ENCODE results near the gene EYS.

EYS gene

DNA sequence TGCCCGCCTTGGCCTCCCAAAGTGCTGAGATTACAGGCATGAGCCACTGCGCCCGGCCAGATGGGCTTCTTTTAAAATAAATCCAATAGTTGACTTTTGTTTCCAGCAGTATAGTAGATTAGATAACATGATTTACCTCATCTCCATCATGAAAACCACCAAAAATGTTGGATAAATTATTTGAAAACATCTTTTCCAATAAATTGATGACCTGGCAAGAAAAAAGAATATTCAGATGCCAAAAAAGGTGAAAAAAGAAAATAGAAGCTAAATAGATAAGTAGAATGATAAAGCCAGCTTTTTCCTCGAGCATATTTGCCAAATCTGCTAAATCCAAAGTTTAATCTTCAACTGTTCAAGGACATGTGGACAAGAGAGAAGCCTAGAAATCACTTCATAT is 1962.2 kb downstream of the EYS start:
- TF ChIP-seq CTCF (IDR thresholded peaks at IDR 0.05), result no peak
- Histone ChIP-seq H2AFZ (no peak overlapping the region), H3K4me1 (peaks cover 4% of the 10 kb centered on the region), H3K9ac (no peak overlapping the region), H3K4me2 (ENCODE audit: low read length) (no peak overlapping the region), H3K9me3 (ENCODE audit: control insufficient read depth, low read length) (no peaks in the 10 kb centered on the region), H3K79me2 (no peaks in the 10 kb centered on the region), H3K27ac (no peak overlapping the region), H3K36me3 (ENCODE audit: control insufficient read depth, insufficient read depth, low read length) (no peaks in the 10 kb centered on the region), H3K4me3 (ENCODE audit: low read depth, low read length) (no peak overlapping the region), H3K27me3 (ENCODE audit: control insufficient read depth, insufficient read depth, low read length) (no peaks in the 10 kb centered on the region)

DNA sequence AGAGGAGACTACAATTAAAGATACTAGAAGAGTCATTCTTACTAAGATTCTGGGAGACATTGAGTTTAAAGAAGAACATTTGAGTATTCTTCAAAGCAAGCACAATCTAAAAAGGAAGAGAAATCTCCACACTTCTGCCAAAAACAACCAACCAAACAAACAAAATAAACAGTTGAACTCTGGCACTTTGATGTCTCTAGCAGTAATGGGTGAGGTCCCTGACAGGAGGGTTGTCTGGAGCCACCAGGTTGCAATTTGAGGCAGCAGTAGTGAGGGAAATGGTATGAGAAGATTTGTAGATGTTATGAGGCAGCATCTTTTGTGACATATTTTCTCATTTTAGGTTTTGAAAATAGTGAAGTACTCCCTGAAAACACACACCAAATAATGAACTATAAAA is 1963.3 kb downstream of the EYS start:
- Histone ChIP-seq H3K4me1 (peaks cover 4% of the 10 kb centered on the region), H3K4me2 (ENCODE audit: low read length) (no peak overlapping the region), H3K4me3 (ENCODE audit: low read depth, low read length) (no peak overlapping the region), H3K27ac (no peak overlapping the region), H3K9me3 (ENCODE audit: control insufficient read depth, low read length) (no peaks in the 10 kb centered on the region), H3K9ac (no peak overlapping the region), H2AFZ (no peak overlapping the region), H3K27me3 (ENCODE audit: control insufficient read depth, insufficient read depth, low read length) (no peaks in the 10 kb centered on the region), H3K36me3 (ENCODE audit: control insufficient read depth, insufficient read depth, low read length) (no peaks in the 10 kb centered on the region), H3K79me2 (no peaks in the 10 kb centered on the region)
- no peak for TF ChIP-seq CTCF (IDR thresholded peaks at IDR 0.05)

GRCh38 chr6:63742060-63742459 is 1965.0 kb downstream of the EYS start:
- Histone ChIP-seq H3K79me2 (no peaks in the 10 kb centered on the region), H3K4me3 (ENCODE audit: low read depth, low read length) (no peak overlapping the region)
- no peak for TF ChIP-seq CTCF (IDR thresholded peaks at IDR 0.05)

GRCh38 chr6:63740709-63741108 is 1966.3 kb downstream of the EYS start:
- Histone ChIP-seq H3K9ac (no peak overlapping the region), H3K27me3 (ENCODE audit: control insufficient read depth, insufficient read depth, low read length) (no peaks in the 10 kb centered on the region), H3K4me3 (ENCODE audit: low read depth, low read length) (no peak overlapping the region)

More at GRCh38 chr6:63742060-63742459, 1965.0 kb downstream of the EYS start:
- no peaks in the 10 kb centered on the region for H3K36me3 ChIP-seq (ENCODE audit: control insufficient read depth, insufficient read depth, low read length)
- no peak overlapping the region for H2AFZ ChIP-seq
- no peak overlapping the region for H3K27ac ChIP-seq
- H3K4me1 ChIP-seq, result peaks cover 4% of the 10 kb centered on the region
- H3K27me3 ChIP-seq (ENCODE audit: control insufficient read depth, insufficient read depth, low read length), result no peaks in the 10 kb centered on the region
- H3K9me3 ChIP-seq (ENCODE audit: control insufficient read depth, low read length), result no peaks in the 10 kb centered on the region
- no peak overlapping the region for H3K9ac ChIP-seq
- no peak overlapping the region for H3K4me2 ChIP-seq (ENCODE audit: low read length)

More at GRCh38 chr6:63740709-63741108, 1966.3 kb downstream of the EYS start:
- Histone ChIP-seq H3K36me3 (ENCODE audit: control insufficient read depth, insufficient read depth, low read length) (no peaks in the 10 kb centered on the region), H3K27ac (no peak overlapping the region), H2AFZ (no peak overlapping the region), H3K9me3 (ENCODE audit: control insufficient read depth, low read length) (no peaks in the 10 kb centered on the region), H3K4me1 (peaks cover 4% of the 10 kb centered on the region), H3K4me2 (ENCODE audit: low read length) (no peak overlapping the region), H3K79me2 (no peaks in the 10 kb centered on the region)
- TF ChIP-seq CTCF (IDR thresholded peaks at IDR 0.05), result no peak

Measured in parathyroid adenoma (tissue), 2 donors.